ENCODE data around the gene SH3BP1.

DNA sequence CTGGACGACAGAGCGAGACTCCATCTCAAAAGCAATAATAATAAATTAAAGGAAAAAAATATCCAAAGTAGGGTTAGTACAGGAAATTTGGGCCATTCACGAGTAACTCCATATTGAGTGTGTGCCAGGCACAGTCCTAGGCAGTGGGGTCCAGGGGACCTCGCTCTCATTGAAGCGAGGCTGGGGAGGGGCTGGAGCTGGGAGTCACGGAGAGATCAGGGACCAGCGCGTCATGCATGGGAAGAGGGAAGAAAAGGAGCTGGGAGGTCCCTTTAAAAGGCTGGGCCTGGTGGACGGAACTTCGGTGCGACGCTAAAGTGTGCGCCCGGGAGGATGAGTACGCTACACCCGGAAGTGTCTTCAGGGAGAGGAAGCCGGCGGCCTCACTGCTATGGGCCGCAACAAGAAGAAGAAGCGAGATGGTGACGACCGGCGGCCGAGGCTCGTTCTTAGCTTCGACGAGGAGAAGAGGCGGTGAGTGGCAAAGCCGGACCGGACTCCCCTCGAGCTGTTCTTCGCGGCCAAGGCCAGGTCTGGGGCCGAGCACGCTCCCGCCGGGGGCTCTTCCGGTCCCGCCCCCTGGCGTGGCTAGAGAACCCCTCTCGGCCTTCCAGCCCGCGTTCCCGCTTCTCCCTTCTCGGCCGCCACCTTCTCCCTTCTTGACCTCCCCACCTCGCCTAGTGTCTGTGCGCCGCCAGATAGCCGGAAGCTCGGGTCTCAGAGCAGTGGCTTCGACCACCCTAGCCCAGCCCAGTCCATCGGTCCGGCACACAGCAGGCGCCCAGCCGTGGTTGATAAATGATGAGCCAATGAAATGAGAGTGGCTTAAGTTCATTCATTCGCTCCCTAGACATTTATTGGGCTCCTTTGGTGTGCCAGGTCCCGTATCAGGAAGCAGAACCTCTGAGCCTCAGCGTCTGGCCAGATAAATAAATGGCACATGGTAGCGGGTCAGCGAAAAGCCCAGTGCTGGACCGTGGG lies 46.8 kb downstream of the SH3BP1 start, which contains the start of gene NOL12:
- TF ChIP-seq POLR2A (IDR thresholded peaks at IDR 0.05; ENCODE audit: low read length), result peak; percentile 79
- TF ChIP-seq GATA1 (IDR thresholded peaks at IDR 0.05; ENCODE audit: low read depth, low read length), result no peak
